Measurements from ENCODE around the gene LRRC73.

LRRC73 gene

GRCh38 chr6:43457643-43458042 is 52.5 kb downstream of the LRRC73 start:
- Histone ChIP-seq H3K36me3 (ENCODE audit: control insufficient read depth in 4 of 4, insufficient read depth in 4 of 4, low read length in 3 of 4) (peaks cover 0 to 8% (median 3%) of the 10 kb centered on the region in 4 experiments), H3K4me3 (ENCODE audit: control insufficient read depth in 1 of 7, extremely low read depth in 1 of 7, insufficient read depth in 4 of 7, low read depth in 2 of 7, low read length in 6 of 7) (no peak overlapping the region), H3K27ac (ENCODE audit: insufficient read depth in 1 of 2, low read depth in 1 of 2, low read length in 2 of 2, poor library complexity in 1 of 2, severe bottlenecking in 2 of 2) (no peak overlapping the region), H3K27me3 (replicated peaks in 2 of 5; ENCODE audit: control insufficient read depth in 4 of 5, insufficient read depth in 5 of 5, low read length in 4 of 5) (peaks cover 0 to 49% (median 16%) of the 10 kb centered on the region in 5 experiments), H3K4me1 (ENCODE audit: control extremely low read depth in 1 of 4, control insufficient read depth in 4 of 4, insufficient read depth in 4 of 4, low read length in 3 of 4) (peaks cover 0 to 15% (median 14%) of the 10 kb centered on the region in 4 experiments), H3K9me3 (ENCODE audit: control extremely low read depth in 1 of 5, control insufficient read depth in 4 of 5, insufficient read depth in 2 of 5, low read depth in 1 of 5, low read length in 4 of 5) (peaks cover 0 to 4% (median 0%) of the 10 kb centered on the region in 5 experiments)
- 17% methylated on average over 2 of the region's 9 CpGs for WGBS (ENCODE audit: insufficient coverage)
- POLR2A ChIA-PET = interaction anchor here (0.7 kb wide), 1 partner anchor 52 kb away, joined by 4 read pairs; no protein-coding TSS in a partner anchor
- DNase-seq = no peak
- CTCF ChIA-PET = interaction anchor here (0.6 to 3.0 kb wide), 3 partner anchors 37 to 118 kb away, joined by 3 to 20 read pairs (median 5); partner anchors contain the start of genes POLH and XPO5
